MM.1S (cell line): Measurements from ENCODE around the gene SMC4.

Experiments used
- DNase-seq: peaks from one replicate; pipeline ENCODE4 v3.0.0-alpha.2; 2015
- H2AFZ ChIP-seq: fragments of 300-600 bp; sonication (generic); 2 replicates; pipeline ENCODE4 v1.6.0; 2016; ENCODE audit warnings: antibody characterized with exemption, low read length
- H3F3A ChIP-seq: fragments of 300-600 bp; sonication (generic); 2 replicates; pipeline ENCODE4 v1.6.1; 2016; ENCODE audit warnings: mild to moderate bottlenecking, antibody characterized with exemption, low read length, moderate library complexity, mixed read lengths; ENCODE audit not compliant: insufficient read depth
- H3K27ac ChIP-seq: fragments of 300-600 bp; sonication (generic); 2 replicates; pipeline ENCODE4 v1.5.1; 2016; ENCODE audit warnings: mild to moderate bottlenecking, low read length
- H3K27me3 ChIP-seq: fragments of 300-600 bp; sonication (generic); replicated peaks from 2 replicates; pipeline ENCODE4 v1.6.0; 2016; ENCODE audit warnings: low read length; ENCODE audit not compliant: insufficient read depth
- H3K36me3 ChIP-seq: fragments of 300-600 bp; sonication (generic); replicated peaks from 2 replicates; pipeline ENCODE4 v1.6.1; 2016; ENCODE audit warnings: mild to moderate bottlenecking, low read length, mixed read lengths; ENCODE audit not compliant: insufficient read depth
- H3K4me1 ChIP-seq: fragments of 300-600 bp; sonication (generic); 2 replicates; pipeline ENCODE4 v1.6.1; 2016; ENCODE audit warnings: low read length, mixed read lengths
- H3K4me2 ChIP-seq: fragments of 300-600 bp; sonication (generic); 2 replicates; pipeline ENCODE4 v1.6.0; 2016; ENCODE audit warnings: low read depth, low read length
- H3K4me3 ChIP-seq: fragments of 300-600 bp; sonication (generic); 2 replicates; pipeline ENCODE4 v1.5.1; 2016; ENCODE audit warnings: low read length, mixed read lengths
- H3K79me2 ChIP-seq: fragments of 300-600 bp; sonication (generic); 2 replicates; pipeline ENCODE4 v1.6.1; 2016; ENCODE audit warnings: mixed run types, low read length, mixed read lengths
- H3K9ac ChIP-seq: fragments of 300-600 bp; sonication (generic); 2 replicates; pipeline ENCODE4 v1.6.1; 2016; ENCODE audit warnings: low read length, mixed read lengths
- H3K9me2 ChIP-seq: fragments of 300-600 bp; sonication (generic); replicated peaks from 2 replicates; pipeline ENCODE4 v1.6.1; 2016; ENCODE audit warnings: mild to moderate bottlenecking, low read length, mixed read lengths; ENCODE audit not compliant: insufficient read depth
- H3K9me3 ChIP-seq: fragments of 300-600 bp; sonication (generic); replicated peaks from 2 replicates; pipeline ENCODE4 v1.6.1; 2016; ENCODE audit warnings: mild to moderate bottlenecking, low read length, mixed read lengths; ENCODE audit not compliant: insufficient read depth
- H4K20me1 ChIP-seq: fragments of 300-600 bp; sonication (generic); 2 replicates; pipeline ENCODE4 v1.6.1; 2016; ENCODE audit warnings: mild to moderate bottlenecking, low read length, moderate library complexity, mixed read lengths; ENCODE audit not compliant: insufficient read depth
- EZH2 ChIP-seq: fragments of 300-600 bp; sonication (generic); optimal IDR thresholded peaks from 2 replicates; pipeline ENCODE3; 2017; ENCODE audit warnings: low read depth, mild to moderate bottlenecking, antibody characterized with exemption, low read length, mixed read lengths
- EZH2phosphoT487 ChIP-seq: fragments of 300-600 bp; sonication (generic); IDR thresholded peaks from 2 replicates; pipeline ENCODE4 v1.6.1; 2018; ENCODE audit warnings: antibody characterized with exemption, low read length
- TF ChIP-seq, protein P1 (sequence below): fragments of 300-600 bp; sonication (generic); IDR thresholded peaks from 2 replicates; pipeline ENCODE4 v1.5.1; 2016; ENCODE audit warnings: antibody characterized with exemption, low read length, mixed read lengths

The SMC4 gene

DNA sequence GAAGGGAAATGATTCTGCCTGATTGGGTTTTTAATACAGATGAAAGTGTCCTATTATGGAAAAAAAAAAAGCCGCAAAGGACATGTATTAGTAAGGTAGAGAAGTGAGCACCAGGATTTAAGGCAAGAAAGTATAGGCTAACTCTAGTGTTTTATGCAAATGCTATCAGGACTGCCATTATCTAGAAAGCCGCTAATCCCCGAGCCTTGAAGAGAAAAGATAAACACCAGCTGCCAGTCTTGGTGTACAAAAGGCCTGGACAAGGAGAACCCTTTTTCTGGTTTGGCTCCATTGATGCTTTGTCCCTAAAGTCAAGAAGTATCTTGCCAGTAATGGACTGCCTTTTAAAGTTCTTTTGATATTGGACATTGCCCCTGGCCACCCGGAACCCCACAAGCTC, 58.7 kb downstream of the SMC4 start:
- H3K4me3 ChIP-seq = no peak overlapping the region
- no peak for DNase-seq
- no peaks in the 10 kb centered on the region for H4K20me1 ChIP-seq
- no peak for TF ChIP-seq EZH2
- TF ChIP-seq, protein P1, sequence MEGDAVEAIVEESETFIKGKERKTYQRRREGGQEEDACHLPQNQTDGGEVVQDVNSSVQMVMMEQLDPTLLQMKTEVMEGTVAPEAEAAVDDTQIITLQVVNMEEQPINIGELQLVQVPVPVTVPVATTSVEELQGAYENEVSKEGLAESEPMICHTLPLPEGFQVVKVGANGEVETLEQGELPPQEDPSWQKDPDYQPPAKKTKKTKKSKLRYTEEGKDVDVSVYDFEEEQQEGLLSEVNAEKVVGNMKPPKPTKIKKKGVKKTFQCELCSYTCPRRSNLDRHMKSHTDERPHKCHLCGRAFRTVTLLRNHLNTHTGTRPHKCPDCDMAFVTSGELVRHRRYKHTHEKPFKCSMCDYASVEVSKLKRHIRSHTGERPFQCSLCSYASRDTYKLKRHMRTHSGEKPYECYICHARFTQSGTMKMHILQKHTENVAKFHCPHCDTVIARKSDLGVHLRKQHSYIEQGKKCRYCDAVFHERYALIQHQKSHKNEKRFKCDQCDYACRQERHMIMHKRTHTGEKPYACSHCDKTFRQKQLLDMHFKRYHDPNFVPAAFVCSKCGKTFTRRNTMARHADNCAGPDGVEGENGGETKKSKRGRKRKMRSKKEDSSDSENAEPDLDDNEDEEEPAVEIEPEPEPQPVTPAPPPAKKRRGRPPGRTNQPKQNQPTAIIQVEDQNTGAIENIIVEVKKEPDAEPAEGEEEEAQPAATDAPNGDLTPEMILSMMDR = no peak
- no peak for TF ChIP-seq EZH2phosphoT487
- H3K79me2 ChIP-seq = no peaks in the 10 kb centered on the region
- H2AFZ ChIP-seq = no peak overlapping the region
- H3K4me1 ChIP-seq = no peaks in the 10 kb centered on the region
- H3K9me2 ChIP-seq = no peaks in the 10 kb centered on the region
- H3K9ac ChIP-seq = no peak overlapping the region
- H3K36me3 ChIP-seq = no peaks in the 10 kb centered on the region
- no peaks in the 10 kb centered on the region for H3K27me3 ChIP-seq
- no peaks in the 10 kb centered on the region for H3K9me3 ChIP-seq
- H3K4me2 ChIP-seq = no peak overlapping the region
- no peak overlapping the region for H3K27ac ChIP-seq
- H3F3A ChIP-seq = no peaks in the 10 kb centered on the region

DNA sequence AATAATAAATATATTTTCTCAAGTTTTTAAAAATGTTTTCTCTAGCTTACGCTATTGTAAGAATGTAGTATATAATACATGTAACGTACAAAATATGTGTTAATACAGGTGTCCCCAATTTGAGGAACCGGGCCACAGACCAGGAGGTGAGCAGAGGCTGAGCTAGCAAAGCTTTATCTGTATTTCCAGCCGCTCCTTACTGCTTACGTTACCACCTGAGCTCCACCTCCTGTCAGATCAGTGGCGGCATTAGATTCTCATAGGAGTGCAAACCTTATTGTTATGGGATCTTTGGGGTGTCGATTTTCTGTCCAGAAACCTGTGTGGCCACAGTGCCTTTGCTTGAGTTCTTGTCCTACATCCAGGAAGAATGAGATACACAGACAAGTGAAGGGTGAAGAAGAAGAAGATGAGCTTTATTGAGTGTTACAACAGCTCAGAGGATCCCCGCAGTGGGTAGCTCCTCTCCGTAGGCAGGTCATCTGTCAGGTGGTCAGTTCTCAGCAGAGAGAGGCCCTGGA, 60.1 kb downstream of the SMC4 start:
- Histone ChIP-seq H3K27ac (no peak overlapping the region), H3K27me3 (no peaks in the 10 kb centered on the region), H3K9ac (no peak overlapping the region), H3K9me2 (no peaks in the 10 kb centered on the region), H3K4me3 (no peak overlapping the region), H3K9me3 (no peaks in the 10 kb centered on the region), H2AFZ (no peak overlapping the region), H3K4me1 (no peaks in the 10 kb centered on the region), H4K20me1 (no peaks in the 10 kb centered on the region), H3K4me2 (no peak overlapping the region), H3K79me2 (no peaks in the 10 kb centered on the region), H3F3A (no peaks in the 10 kb centered on the region), H3K36me3 (no peaks in the 10 kb centered on the region)
- no peak for TF ChIP-seq EZH2phosphoT487
- TF ChIP-seq, protein P1 = no peak
- no peak for DNase-seq

DNA sequence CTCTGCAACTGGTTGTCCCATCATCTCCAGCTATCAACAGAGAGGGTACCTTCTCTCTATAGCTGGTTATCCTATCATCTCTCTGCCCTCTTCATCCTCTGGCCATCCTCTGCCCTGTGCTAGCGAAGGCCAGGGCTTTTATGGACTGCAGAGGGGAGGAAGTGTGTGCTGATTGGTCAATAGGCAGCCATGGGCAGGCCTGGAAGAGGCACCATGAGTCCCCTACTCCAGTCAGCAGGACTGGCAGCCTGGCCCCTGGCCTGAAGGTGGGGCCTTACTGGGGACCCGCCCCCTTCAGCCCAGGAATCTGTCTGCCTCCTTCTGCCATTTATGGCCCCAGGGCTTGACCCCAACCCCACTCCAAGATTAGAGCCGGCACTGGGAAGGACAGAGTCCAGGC, 60.6 kb downstream of the SMC4 start:
- Histone ChIP-seq H3K9me2 (no peaks in the 10 kb centered on the region), H3K27ac (no peak overlapping the region), H3F3A (no peaks in the 10 kb centered on the region), H3K79me2 (no peaks in the 10 kb centered on the region), H3K9me3 (no peaks in the 10 kb centered on the region), H3K4me3 (no peak overlapping the region), H3K9ac (no peak overlapping the region), H3K4me2 (no peak overlapping the region), H2AFZ (no peak overlapping the region), H3K27me3 (no peaks in the 10 kb centered on the region), H4K20me1 (no peaks in the 10 kb centered on the region), H3K36me3 (no peaks in the 10 kb centered on the region), H3K4me1 (no peaks in the 10 kb centered on the region)
- TF ChIP-seq EZH2 (no peak), EZH2phosphoT487 (no peak)
- TF ChIP-seq, protein P1 = no peak
- DNase-seq = no peak
